Loucy (cell line): ENCODE measurements around the gene TMTC2.

Source experiments
- H2AFZ ChIP-seq: fragments of 200-600 bp; sonication (generic); 2 replicates; pipeline ENCODE4 v1.6.0; 2016; ENCODE audit warnings: antibody characterized with exemption, mild to moderate bottlenecking, low read length, moderate library complexity
- H3F3A ChIP-seq: fragments of 200-600 bp; 2 replicates; pipeline ENCODE4 v1.6.0; 2016; ENCODE audit warnings: antibody characterized with exemption, low read depth, mild to moderate bottlenecking
- H3K27me3 ChIP-seq: fragments of 200-600 bp; sonication (generic); 2 replicates; pipeline ENCODE4 v1.6.1; 2014; ENCODE audit warnings: low read length, mild to moderate bottlenecking; ENCODE audit not compliant: insufficient read depth, poor library complexity, severe bottlenecking
- H3K36me3 ChIP-seq: fragments of 200-600 bp; sonication (generic); 2 replicates; pipeline ENCODE4 v1.6.1; 2016; ENCODE audit warnings: low read length; ENCODE audit not compliant: insufficient read depth
- H3K4me1 ChIP-seq: fragments of 200-600 bp; sonication (generic); 2 replicates; pipeline ENCODE4 v1.5.1; 2014; ENCODE audit warnings: low read length, mild to moderate bottlenecking; ENCODE audit not compliant: insufficient read depth, poor library complexity, severe bottlenecking
- H3K4me2 ChIP-seq: fragments of 200-600 bp; sonication (generic); 2 replicates; pipeline ENCODE4 v1.6.0; 2014; ENCODE audit warnings: antibody characterized with exemption, low read length, low read depth, mild to moderate bottlenecking; ENCODE audit not compliant: poor library complexity, severe bottlenecking
- H3K4me3 ChIP-seq: fragments of 200-600 bp; sonication (generic); 2 replicates; pipeline ENCODE4 v1.5.1; 2014; ENCODE audit warnings: low read length, mild to moderate bottlenecking, mixed read lengths; ENCODE audit not compliant: poor library complexity, severe bottlenecking
- H3K79me2 ChIP-seq: fragments of 200-600 bp; sonication (generic); 2 replicates; pipeline ENCODE4 v1.6.1; 2014; ENCODE audit warnings: low read length; ENCODE audit not compliant: insufficient read depth
- H3K9ac ChIP-seq: fragments of 200-600 bp; sonication (generic); 2 replicates; pipeline ENCODE4 v1.6.0; 2014; ENCODE audit warnings: mild to moderate bottlenecking, low read depth, low read length, moderate library complexity; ENCODE audit not compliant: poor library complexity, severe bottlenecking
- H3K9me2 ChIP-seq: fragments of 200-600 bp; sonication (generic); replicated peaks from 2 replicates; pipeline ENCODE4 v1.6.1; 2016; ENCODE audit warnings: low read depth, low read length, mixed read lengths
- H3K9me3 ChIP-seq: fragments of 200-600 bp; sonication (generic); 2 replicates; pipeline ENCODE4 v1.6.1; 2014; ENCODE audit warnings: mild to moderate bottlenecking, antibody characterized with exemption, low read length, low read depth; ENCODE audit not compliant: insufficient read depth
- H4K20me1 ChIP-seq: fragments of 200-600 bp; sonication (generic); 2 replicates; pipeline ENCODE4 v1.6.0; 2014; ENCODE audit warnings: antibody characterized with exemption, low read length, mild to moderate bottlenecking; ENCODE audit not compliant: insufficient read depth, poor library complexity, severe bottlenecking
- CTCF ChIP-seq: fragments of 200-600 bp; sonication (generic); conservative IDR thresholded peaks from 2 replicates; pipeline ENCODE4 v1.5.1; 2014; ENCODE audit warnings: mild to moderate bottlenecking, antibody characterized with exemption, low read length
- EZH2phosphoT487 ChIP-seq: fragments of 200-600 bp; IDR thresholded peaks from 2 replicates; pipeline ENCODE4 v1.6.1; 2018; ENCODE audit warnings: antibody characterized with exemption, mild to moderate bottlenecking, moderate library complexity, borderline replicate concordance

TMTC2 gene

GRCh38 chr12:82788594-82788993 lies 101.9 kb downstream of the TMTC2 start:
- Histone ChIP-seq H3K4me3 (no peak overlapping the region), H4K20me1 (no peaks in the 10 kb centered on the region), H2AFZ (no peak overlapping the region), H3K9me2 (no peaks in the 10 kb centered on the region), H3K4me2 (no peak overlapping the region), H3K36me3 (no peaks in the 10 kb centered on the region), H3K4me1 (no peaks in the 10 kb centered on the region), H3K9me3 (no peaks in the 10 kb centered on the region), H3K27me3 (no peaks in the 10 kb centered on the region), H3K9ac (no peak overlapping the region), H3K79me2 (no peaks in the 10 kb centered on the region), H3F3A (no peaks in the 10 kb centered on the region)
- TF ChIP-seq EZH2phosphoT487: no peak

GRCh38 chr12:82789674-82790073 lies 103.0 kb downstream of the TMTC2 start:
- Histone ChIP-seq H3K79me2 (no peaks in the 10 kb centered on the region), H3K4me3 (no peak overlapping the region), H2AFZ (no peak overlapping the region), H3K9me2 (no peaks in the 10 kb centered on the region), H3F3A (no peaks in the 10 kb centered on the region), H3K9ac (no peak overlapping the region), H3K4me2 (no peak overlapping the region), H3K27me3 (no peaks in the 10 kb centered on the region), H4K20me1 (no peaks in the 10 kb centered on the region), H3K36me3 (no peaks in the 10 kb centered on the region), H3K9me3 (no peaks in the 10 kb centered on the region), H3K4me1 (no peaks in the 10 kb centered on the region)
- TF ChIP-seq EZH2phosphoT487: no peak
- no peak for TF ChIP-seq CTCF

GRCh38 chr12:82793751-82794281 lies 107.1 kb downstream of the TMTC2 start:
- Histone ChIP-seq H3F3A (no peaks in the 10 kb centered on the region), H3K36me3 (no peaks in the 10 kb centered on the region), H3K4me3 (no peak overlapping the region), H3K27me3 (no peaks in the 10 kb centered on the region), H3K4me2 (no peak overlapping the region), H4K20me1 (no peaks in the 10 kb centered on the region), H2AFZ (no peak overlapping the region), H3K4me1 (no peaks in the 10 kb centered on the region), H3K9ac (no peak overlapping the region), H3K79me2 (no peaks in the 10 kb centered on the region), H3K9me2 (no peaks in the 10 kb centered on the region), H3K9me3 (no peaks in the 10 kb centered on the region)
- TF ChIP-seq EZH2phosphoT487 (no peak), CTCF (no peak)

- Histone ChIP-seq H3K4me1 (no peaks in the 10 kb centered on the region), H3F3A (no peaks in the 10 kb centered on the region), H4K20me1 (no peaks in the 10 kb centered on the region), H3K9ac (no peak overlapping the region), H3K9me3 (no peaks in the 10 kb centered on the region), H3K9me2 (no peaks in the 10 kb centered on the region), H3K79me2 (no peaks in the 10 kb centered on the region), H3K36me3 (no peaks in the 10 kb centered on the region), H2AFZ (no peak overlapping the region), H3K4me2 (no peak overlapping the region), H3K27me3 (no peaks in the 10 kb centered on the region), H3K4me3 (no peak overlapping the region)
- TF ChIP-seq EZH2phosphoT487 (no peak), CTCF (no peak)
These were observed 110.8 kb downstream of the TMTC2 start for GRCh38 chr12:82797480-82797879.
